Inflammatory macrophage treated with lipopolysaccharide for 4 hours (primary cell): Measurements from ENCODE around the gene SIRPG.

Experiments used
- DNase-seq: peaks from one replicate; pipeline ENCODE4 v3.0.0-alpha.2; 2020

The SIRPG gene

GRCh38 chr20:1588533-1589460 is 68.8 kb downstream of the SIRPG start:
- no peak for DNase-seq

- DNase-seq, result no peak
Observed at GRCh38 chr20:1587781-1588532, 69.6 kb downstream of the SIRPG start.

- DNase-seq, result no peak
Observed at GRCh38 chr20:1579488-1579887, 78.1 kb downstream of the SIRPG start.
